ENCODE results near the gene FAM50B. TPM values are rescaled to one million over a fixed set of nuclear protein-coding genes. Genes with fewer than 3 reads are reported as not detected.

Gene FAM50B
- total and polyA plus RNA-seq, 2 of the 13 experiments (the other 11 are each of a cell fraction or from before 2014, with no cell fraction given) = 0.05 TPM; not detected in 1

DNA sequence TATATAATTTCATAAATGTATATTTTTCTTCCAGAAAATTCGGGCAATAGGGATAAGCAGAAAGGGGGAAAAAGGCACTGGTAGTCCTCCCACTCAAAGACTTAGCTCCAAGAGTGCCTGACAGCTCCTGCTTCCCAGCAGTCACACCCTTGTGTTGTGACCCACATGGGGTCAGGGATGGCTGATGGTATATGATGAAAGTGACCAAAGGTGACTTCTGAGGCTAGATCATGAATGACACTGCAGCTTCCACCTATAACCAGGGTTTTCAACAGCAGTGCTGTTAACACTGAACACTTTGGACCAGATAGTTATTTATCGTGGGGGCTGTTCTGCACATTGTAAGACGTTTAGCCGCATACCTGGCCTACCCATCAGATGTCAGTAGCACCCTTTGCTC, 22.3 kb downstream of the FAM50B start (continued):
- TF ChIP-seq ZNF17 (CRISPR knock-in tag; IDR thresholded peaks at IDR 0.05) (no peak), KLF6 (CRISPR knock-in tag; IDR thresholded peaks at IDR 0.05) (no peak), SRY (CRISPR knock-in tag; IDR thresholded peaks at IDR 0.05) (no peak), MEIS2 (CRISPR knock-in tag; IDR thresholded peaks at IDR 0.05) (peak; percentile 37; the same call in 1 of the 2 replicates), SETDB1 (CRISPR knock-in tag; IDR thresholded peaks at IDR 0.05; ENCODE audit: borderline replicate concordance) (no peak), ZNF331 (CRISPR knock-in tag; IDR thresholded peaks at IDR 0.05) (peak; percentile 62; the same call in 1 of the 2 replicates), SRSF4 (IDR thresholded peaks at IDR 0.05; ENCODE audit: low read depth, low read length, poor library complexity, severe bottlenecking) (no peak), HDAC6 (IDR thresholded peaks at IDR 0.05; ENCODE audit: low read depth, low read length) (no peak), SOX13 (IDR thresholded peaks at IDR 0.05) (no peak), SOX13 (CRISPR knock-in tag; conservative IDR thresholded peaks at IDR 0.05 in 1 of 2, IDR thresholded peaks at IDR 0.05 in 1 of 2) (peak in 1 of 2 experiments; percentile 49; a peak in 1 of 4 replicates), NRL (CRISPR knock-in tag; IDR thresholded peaks at IDR 0.05; ENCODE audit: borderline replicate concordance) (no peak), IKZF4 (CRISPR knock-in tag; IDR thresholded peaks at IDR 0.05; ENCODE audit: borderline replicate concordance, low read depth, not compliant biosample characterization) (no peak), ZNF235 (CRISPR knock-in tag; IDR thresholded peaks at IDR 0.05; ENCODE audit: borderline replicate concordance) (no peak), ASH2L (IDR thresholded peaks at IDR 0.05; ENCODE audit: insufficient read length, low read depth, low read length) (no peak), NR2F6 (IDR thresholded peaks at IDR 0.05) (peak; percentile 75), NR2F6 (CRISPR knock-in tag; IDR thresholded peaks at IDR 0.05) (peak; percentile 90), NKX3-1 (CRISPR knock-in tag; IDR thresholded peaks at IDR 0.05) (no peak), ZSCAN30 (CRISPR knock-in tag; IDR thresholded peaks at IDR 0.05) (no peak), NFE2L1 (CRISPR knock-in tag; IDR thresholded peaks at IDR 0.05; ENCODE audit: borderline replicate concordance) (no peak), SIN3B (IDR thresholded peaks at IDR 0.05; ENCODE audit: low read length) (no peak), SOX6 (IDR thresholded peaks at IDR 0.05) (no peak), SOX6 (CRISPR knock-in tag; IDR thresholded peaks at IDR 0.05) (no peak), BRD4 (CRISPR knock-in tag; IDR thresholded peaks at IDR 0.05) (no peak), TMF1 (CRISPR knock-in tag; IDR thresholded peaks at IDR 0.05; ENCODE audit: low read depth) (no peak)
- TF ChIP-seq, protein P1, sequence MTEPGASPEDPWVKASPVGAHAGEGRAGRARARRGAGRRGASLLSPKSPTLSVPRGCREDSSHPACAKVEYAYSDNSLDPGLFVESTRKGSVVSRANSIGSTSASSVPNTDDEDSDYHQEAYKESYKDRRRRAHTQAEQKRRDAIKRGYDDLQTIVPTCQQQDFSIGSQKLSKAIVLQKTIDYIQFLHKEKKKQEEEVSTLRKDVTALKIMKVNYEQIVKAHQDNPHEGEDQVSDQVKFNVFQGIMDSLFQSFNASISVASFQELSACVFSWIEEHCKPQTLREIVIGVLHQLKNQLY (CRISPR knock-in tag; IDR thresholded peaks at IDR 0.05) = no peak; the same call in 1 of the 2 replicates
- TF ChIP-seq, protein P2, sequence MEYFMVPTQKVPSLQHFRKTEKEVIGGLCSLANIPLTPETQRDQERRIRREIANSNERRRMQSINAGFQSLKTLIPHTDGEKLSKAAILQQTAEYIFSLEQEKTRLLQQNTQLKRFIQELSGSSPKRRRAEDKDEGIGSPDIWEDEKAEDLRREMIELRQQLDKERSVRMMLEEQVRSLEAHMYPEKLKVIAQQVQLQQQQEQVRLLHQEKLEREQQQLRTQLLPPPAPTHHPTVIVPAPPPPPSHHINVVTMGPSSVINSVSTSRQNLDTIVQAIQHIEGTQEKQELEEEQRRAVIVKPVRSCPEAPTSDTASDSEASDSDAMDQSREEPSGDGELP (IDR thresholded peaks at IDR 0.05; ENCODE audit: borderline replicate concordance, low read depth) = no peak; the same call in 1 of the 2 replicates
- TF ChIP-seq, protein P3, sequence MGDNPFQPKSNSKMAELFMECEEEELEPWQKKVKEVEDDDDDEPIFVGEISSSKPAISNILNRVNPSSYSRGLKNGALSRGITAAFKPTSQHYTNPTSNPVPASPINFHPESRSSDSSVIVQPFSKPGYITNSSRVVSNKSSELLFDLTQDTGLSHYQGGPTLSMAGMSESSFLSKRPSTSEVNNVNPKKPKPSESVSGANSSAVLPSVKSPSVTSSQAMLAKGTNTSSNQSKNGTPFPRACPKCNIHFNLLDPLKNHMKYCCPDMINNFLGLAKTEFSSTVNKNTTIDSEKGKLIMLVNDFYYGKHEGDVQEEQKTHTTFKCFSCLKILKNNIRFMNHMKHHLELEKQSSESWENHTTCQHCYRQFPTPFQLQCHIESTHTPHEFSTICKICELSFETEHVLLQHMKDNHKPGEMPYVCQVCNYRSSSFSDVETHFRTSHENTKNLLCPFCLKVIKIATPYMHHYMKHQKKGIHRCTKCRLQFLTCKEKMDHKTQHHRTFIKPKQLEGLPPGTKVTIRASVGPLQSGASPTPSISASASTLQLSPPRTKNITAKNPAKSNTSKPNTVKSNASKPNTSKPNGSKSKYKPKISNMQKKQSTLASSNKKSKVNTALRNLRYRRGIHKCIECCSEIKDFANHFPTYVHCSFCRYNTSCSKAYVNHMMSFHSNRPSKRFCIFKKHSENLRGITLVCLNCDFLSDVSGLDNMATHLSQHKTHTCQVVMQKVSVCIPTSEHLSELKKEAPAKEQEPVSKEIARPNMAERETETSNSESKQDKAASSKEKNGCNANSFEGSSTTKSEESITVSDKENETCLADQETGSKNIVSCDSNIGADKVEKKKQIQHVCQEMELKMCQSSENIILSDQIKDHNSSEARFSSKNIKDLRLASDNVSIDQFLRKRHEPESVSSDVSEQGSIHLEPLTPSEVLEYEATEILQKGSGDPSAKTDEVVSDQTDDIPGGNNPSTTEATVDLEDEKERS (CRISPR knock-in tag; IDR thresholded peaks at IDR 0.05) = no peak
- TF ChIP-seq, protein P4, sequence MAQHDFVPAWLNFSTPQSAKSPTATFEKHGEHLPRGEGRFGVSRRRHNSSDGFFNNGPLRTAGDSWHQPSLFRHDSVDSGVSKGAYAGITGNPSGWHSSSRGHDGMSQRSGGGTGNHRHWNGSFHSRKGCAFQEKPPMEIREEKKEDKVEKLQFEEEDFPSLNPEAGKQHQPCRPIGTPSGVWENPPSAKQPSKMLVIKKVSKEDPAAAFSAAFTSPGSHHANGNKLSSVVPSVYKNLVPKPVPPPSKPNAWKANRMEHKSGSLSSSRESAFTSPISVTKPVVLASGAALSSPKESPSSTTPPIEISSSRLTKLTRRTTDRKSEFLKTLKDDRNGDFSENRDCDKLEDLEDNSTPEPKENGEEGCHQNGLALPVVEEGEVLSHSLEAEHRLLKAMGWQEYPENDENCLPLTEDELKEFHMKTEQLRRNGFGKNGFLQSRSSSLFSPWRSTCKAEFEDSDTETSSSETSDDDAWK (CRISPR knock-in tag; IDR thresholded peaks at IDR 0.05) = no peak

Data from HepG2 (cell line).